Measurements from ENCODE around the gene ERGIC1.
A peak's percentile ranks its signal among the peaks of the same experiment; 100 is the strongest.
"Not testable (repeated sequence)": the region's sequence is repeated elsewhere in the genome, so short reads cannot be mapped to it uniquely, and the experiment has no call there.

ERGIC1 gene
- 137 to 235 (median 182) reads per million in 17 experiments for total RNA-seq

GRCh38 chr5:172833686-172834414 is at the start of gene ERGIC1:
ERGIC1 (plus strand) TSS chr5:172834251; CDS start chr5:172834414, 163 bp downstream.
- peak; percentile 90 to 95 (median 92) for DNase-seq

- no peak for DNase-seq
These were observed 48.5 kb upstream of the ERGIC1 start for GRCh38 chr5:172785429-172786088.

- DNase-seq = no peak
These were observed 47.2 kb upstream of the ERGIC1 start for GRCh38 chr5:172786736-172787462.

- DNase-seq = not testable (repeated sequence)
These were observed 46.5 kb upstream of the ERGIC1 start for GRCh38 chr5:172787538-172787937.

- DNase-seq = peak in 2 of 4 experiments; percentile 41 to 71
These were observed 45.0 kb upstream of the ERGIC1 start for GRCh38 chr5:172788771-172789686.

GRCh38 chr5:172789687-172790495 is 44.2 kb upstream of the ERGIC1 start:
- DNase-seq = peak in 1 of 4 experiments; percentile 15

GRCh38 chr5:172790496-172790889 is 43.6 kb upstream of the ERGIC1 start:
- no peak for DNase-seq

GRCh38 chr5:172791286-172791685 is 42.8 kb upstream of the ERGIC1 start:
- DNase-seq = no peak

- DNase-seq = no peak
These were observed 42.2 kb upstream of the ERGIC1 start for GRCh38 chr5:172791726-172792445.

- DNase-seq = no peak
These were observed 41.1 kb upstream of the ERGIC1 start for GRCh38 chr5:172792701-172793570.

- peak; percentile 72 to 89 (median 84) for DNase-seq
These were observed 40.2 kb upstream of the ERGIC1 start for GRCh38 chr5:172793577-172794488.

GRCh38 chr5:172795318-172795977 is 38.6 kb upstream of the ERGIC1 start:
- peak in 2 of 4 experiments; percentile 50 to 54 for DNase-seq

- no peak for DNase-seq
These were observed 37.7 kb upstream of the ERGIC1 start for GRCh38 chr5:172796306-172796705.

- DNase-seq = no peak
These were observed 36.3 kb upstream of the ERGIC1 start for GRCh38 chr5:172797771-172798191.

GRCh38 chr5:172798422-172799215 is 35.4 kb upstream of the ERGIC1 start:
- peak; percentile 86 to 96 (median 93) for DNase-seq

GRCh38 chr5:172799416-172799815 is 34.6 kb upstream of the ERGIC1 start:
- no peak for DNase-seq

GRCh38 chr5:172800088-172800551 is 33.9 kb upstream of the ERGIC1 start:
- peak; percentile 97 to 99 (median 98) for DNase-seq
